GM19395 (cell line): Measurements from ENCODE around the gene ENO4.
A peak's percentile ranks its signal among the peaks of the same experiment; 100 is the strongest.

Source experiments
- ATAC-seq: cut with Tn5 transposase; IDR thresholded peaks from one replicate; pipeline ENCODE4 v1.9.1; 2021; ENCODE audit warnings: mild to moderate bottlenecking, moderate library complexity; ENCODE audit not compliant: unreplicated experiment

The ENO4 gene, protein sequence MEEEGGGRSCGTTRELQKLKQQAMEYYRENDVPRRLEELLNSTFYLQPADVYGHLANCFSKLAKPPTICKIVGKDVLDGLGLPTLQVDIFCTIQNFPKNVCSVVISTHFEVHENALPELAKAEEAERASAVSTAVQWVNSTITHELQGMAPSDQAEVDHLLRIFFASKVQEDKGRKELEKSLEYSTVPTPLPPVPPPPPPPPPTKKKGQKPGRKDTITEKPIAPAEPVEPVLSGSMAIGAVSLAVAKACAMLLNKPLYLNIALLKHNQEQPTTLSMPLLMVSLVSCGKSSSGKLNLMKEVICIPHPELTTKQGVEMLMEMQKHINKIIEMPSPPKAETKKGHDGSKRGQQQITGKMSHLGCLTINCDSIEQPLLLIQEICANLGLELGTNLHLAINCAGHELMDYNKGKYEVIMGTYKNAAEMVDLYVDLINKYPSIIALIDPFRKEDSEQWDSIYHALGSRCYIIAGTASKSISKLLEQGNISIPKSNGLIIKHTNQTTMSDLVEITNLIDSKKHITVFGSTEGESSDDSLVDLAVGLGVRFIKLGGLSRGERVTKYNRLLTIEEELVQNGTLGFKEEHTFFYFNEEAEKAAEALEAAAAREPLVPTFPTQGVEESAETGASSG

DNA sequence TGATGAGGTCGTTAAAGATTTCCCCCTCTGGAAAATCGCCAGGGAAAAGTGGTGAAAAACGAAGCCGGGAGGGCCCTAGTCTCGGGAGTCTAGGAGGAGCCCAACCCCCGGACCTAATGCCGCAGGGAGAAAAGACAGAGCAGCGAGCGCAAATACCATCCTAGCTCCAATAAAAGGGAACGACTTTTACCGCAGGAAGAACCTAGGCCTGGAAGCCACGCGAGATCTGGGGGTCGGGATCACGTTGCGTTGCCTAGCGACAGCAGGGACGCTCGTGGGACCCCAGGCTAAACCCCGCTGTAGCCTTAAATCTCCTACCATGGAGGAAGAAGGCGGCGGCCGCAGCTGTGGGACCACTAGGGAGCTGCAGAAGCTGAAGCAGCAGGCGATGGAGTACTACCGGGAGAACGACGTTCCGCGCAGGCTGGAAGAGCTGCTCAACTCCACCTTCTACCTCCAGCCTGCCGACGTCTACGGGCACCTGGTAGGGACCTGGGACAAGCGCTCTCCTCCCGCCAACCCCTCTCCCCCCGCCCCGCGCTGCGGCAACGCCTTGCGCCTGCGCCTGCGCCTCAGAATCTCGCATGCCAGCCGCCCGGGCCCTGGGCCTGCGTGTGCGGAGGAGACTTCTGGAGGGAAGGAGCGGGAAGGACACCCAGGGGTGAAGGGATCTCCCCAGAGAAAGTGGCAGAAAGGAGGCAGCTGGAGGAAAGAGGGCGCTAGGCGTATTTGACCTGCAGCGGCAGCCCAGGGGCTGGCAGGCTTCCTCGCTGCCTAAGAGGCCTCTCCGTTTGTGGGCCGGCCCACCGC, at the start of gene ENO4:
Gene ENO4 (plus strand): TSS at position 252 of the 810 bp plus-strand sequence. CDS start 68 bp downstream, at position 320.
- ATAC-seq, result peak; percentile 61

DNA sequence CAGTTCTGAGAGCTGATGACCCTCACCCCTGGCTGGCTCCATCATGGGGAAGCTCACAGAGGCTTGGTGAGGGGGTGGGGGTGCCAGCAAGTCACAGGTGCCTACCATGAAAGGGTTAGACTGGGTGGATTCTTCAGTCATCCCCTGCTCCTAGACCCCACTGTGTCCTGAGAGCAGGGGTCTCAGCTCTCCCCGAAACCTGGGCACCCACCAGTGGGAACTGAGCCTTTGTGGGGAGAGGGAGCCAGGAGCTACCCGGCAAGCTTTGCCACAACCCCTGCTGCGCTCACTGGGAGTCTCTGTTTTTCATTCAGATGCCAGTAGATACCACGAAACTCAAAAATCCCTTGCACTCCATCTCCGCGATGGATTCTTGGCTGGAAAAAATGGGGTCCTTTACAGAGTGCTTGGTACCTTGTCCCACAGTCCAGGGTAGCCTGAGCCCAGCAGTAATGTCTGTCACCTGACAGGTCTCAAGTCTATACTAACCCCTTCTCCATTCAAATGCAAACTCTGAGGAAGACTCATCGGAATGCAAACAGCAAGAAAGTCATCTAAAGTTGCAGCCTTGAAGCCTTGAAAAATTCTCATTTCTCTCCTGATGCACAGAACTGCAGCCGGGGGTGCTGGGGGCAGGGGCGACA, 48.9 kb upstream of the ENO4 start:
- no peak for ATAC-seq

DNA sequence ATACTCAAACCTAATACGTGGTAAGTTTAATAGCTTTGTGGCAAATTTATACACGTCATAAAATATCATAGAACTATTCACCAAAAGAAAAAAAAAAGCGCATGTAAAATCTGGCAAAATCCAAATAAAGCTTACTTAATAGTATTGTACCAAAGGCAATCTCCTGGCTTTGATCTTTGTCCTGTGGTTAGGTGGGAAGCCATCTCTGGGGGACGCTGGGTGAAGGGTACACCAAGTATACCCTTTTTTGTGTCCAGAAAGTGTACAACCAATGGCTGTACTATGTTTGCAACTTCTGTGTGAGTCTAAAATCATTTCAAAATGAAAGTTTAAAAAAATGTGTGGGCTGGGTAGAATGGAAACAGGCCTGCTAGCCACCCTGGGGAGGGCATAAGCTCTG, 47.6 kb upstream of the ENO4 start:
- ATAC-seq, result no peak

DNA sequence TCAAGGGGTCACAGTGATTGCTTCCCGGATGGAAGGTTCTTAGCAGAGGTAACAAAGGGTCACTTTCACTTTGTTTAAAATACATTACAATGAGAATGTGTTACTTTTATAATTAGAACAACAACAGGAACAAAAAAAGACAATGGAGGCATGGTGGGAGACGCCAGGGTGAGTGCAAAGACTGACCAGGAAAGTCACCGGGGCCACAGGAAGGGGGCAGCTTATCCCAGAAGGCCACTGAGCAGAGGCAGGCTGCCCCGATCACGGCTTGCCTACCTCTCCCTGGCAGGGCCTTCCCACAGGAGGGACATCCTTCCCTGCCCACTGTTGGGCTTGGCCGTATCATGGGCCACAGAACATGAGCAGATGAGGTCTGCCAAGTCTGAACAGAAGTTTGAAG, 46.8 kb upstream of the ENO4 start:
- no peak for ATAC-seq

DNA sequence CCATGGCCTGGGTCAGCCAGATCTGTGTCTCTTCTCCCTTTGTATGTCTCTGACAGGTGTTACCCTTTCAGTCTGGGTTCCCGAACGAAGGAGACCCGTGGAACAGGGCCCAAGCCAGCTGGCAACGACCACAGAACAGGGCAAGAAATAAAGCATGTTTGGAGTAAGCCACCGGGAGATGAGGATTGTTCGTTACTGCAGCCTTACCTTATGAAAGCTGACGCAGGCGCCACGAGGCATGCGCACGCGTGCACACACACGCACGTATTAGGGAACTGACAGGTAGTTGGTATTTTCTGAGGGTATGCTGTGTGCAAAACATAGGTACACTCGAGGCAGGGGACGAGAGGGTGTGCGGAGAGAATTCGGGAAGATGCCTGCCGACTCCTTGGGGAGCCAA, 46.4 kb upstream of the ENO4 start:
- ATAC-seq, result no peak

DNA sequence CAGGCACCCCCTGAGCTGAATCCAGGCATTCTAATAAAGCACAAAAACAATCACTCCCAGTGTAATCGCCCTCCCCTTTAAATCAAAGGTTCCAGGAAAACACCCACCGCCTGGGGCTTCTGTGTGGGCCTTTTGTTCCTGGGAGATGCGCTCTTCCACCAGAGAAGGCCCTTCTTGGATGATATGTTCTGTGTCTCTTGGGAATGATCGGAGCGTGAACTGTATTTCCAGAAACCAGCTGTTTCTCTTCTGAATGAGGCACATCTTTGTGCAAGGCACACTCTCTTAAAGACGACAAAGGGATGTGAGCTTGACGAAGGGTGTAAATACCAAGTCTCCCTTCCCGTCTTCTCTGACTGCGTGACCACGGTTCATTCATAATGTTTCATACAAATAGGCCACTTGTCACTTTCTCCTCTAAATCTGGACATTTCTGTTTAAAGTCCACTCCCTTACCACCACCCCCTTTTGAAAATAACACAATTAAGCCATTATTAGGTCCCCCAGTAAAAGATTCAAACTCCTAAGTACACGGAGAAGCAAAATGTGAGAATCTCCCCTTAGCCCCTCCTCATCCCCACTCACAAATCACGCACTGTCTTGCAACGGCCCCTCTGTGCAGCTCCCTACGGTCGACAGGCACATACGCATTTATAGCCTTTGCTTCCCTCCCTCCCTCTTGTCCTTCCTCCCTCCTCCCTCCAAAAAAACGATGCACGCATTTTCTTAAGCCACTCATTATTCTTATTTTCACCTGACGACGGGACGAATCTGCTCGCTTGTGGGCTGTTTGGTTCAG, 45.6 kb upstream of the ENO4 start:
- ATAC-seq, result no peak

DNA sequence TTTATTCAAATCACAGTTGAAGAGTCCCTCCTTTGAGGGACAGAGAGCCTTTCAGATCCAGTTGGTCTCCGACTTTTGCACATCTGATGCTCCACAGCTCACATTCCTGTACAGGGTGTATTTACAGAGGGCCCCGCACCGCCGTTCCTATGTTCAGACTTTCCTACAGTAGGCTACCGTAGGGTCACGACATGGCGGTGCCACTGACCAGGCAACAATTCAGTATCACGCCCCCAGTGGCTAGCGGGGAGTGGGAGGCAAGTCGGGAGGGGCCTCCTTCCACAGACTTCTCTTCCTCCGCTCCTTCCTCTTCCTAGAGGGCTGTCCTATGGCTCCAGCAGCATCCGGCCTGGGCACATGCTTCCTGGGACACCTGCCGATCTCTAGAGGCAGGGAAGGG, 40.6 kb upstream of the ENO4 start:
- ATAC-seq, result no peak

DNA sequence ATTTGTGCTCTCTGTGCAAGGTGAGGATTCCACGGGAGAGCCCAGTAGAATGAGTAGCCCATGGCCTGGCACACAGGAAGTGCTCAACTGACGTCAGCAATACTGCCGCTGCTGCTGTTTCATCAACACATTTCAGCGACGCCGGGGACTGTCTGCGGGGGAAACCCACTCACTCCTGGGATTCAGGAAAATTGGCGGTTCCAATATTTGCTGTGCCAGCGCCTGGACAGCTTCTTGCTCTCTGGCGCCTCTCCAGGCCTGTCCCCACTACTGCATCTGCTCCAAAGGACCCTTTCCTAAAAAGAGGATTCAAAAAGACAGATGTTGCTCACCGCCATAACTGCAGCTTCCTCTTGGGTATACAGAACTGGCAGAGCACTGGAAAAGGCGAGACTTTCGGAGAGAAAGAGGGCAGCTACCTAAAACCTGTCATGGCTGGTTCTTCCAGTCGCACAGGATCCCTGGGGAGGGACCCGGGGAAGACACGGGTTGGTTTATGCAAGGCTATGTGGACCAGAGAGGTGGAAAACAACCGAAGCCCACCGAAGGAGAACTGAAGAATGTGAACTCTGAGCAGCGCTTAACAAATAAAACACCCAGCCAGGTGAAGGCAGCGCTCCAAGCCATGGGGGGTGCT, 39.7 kb upstream of the ENO4 start:
- no peak for ATAC-seq

DNA sequence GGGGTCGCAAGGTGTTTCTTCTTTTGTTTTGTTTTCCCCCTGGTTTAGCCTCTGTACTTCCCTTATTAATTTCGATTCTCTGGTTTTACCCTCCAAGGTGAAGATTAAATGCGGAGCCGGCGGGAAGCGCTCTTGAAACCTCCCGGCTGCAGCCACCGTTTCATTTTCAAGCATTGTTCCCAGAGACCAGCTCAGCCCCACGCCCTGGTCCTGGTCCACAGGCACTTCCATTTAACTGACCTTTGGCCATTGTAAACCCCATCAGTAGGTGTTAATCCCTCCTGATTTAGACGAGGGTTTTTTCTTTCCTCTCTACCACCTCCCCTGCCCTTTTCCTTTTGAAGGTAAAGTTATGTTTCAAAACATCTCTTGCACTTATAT, 39.2 kb upstream of the ENO4 start:
- no peak for ATAC-seq

DNA sequence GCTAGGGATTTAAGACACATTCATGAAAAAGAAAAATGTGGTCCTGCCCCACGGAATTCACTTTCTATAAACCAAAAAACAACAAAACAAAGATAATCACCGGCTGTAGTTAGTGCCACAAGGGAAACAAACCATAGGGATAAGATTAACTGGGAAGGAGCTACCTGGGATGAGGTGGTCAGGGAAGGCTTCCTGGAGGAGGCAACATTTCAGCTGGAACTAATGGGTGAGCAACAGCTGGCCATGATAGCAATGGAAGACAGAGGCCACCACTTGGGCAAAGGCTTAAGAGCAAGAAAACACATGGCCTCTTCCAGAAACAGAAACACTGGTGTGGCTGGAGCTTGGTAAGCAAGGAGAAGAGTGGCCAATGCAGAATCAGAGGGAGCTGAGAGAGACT, 38.4 kb upstream of the ENO4 start:
- ATAC-seq, result no peak

DNA sequence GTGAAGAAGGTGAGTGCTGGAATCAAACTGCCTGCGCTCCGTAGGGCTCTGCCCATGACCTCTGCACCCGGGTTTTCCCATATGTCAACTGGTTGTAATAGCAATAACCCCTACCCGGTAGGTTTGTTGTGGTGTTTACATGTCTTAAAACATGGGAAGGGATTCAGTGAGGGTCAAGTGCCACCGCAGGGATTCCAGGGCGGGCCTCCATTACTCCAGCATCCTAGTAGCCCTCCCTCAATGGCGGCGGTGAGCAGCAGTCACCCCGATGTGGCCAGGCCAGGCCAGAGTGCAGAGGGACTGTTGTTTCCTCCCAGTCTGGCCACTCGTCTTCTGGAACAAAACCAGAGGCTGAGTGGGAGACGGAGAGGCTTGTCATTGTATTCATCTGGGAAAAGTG, 37.6 kb upstream of the ENO4 start:
- ATAC-seq, result no peak

DNA sequence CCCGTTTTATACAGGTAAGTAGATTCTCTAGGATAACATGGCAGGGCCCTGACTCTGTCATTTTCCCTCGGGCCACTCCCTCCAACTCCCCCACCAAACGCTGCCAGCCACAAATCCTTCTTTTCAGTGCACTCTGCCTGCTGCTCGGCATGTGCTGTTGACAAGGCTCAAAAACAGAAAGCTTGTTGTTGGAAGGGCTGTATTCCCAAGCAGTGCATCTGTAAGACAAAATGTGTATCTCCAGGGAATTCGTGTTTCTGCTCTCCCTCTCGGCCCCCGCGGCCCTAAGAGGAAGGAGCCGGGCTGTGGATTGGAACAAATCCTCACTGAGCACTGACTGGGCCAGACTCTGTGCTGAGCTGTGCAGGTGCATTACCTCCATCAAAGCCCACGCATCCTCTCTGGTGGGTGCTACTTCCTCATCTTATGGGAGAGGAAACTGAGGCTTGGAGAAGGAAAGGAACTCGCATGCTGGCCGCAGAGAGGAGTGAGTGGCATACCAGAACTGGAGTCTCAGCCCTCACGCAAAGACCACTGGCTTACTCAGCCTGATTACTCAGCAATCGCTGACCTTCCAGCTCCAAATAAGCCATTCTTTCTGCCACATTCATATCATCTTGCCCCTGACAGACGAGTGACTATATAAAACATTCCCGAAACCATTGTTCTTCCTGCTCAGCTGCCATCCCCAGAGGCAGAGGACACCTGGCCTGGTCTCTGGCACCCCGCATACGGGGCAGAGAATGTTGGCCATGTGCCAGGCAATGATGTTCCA, 33.5 kb upstream of the ENO4 start:
- ATAC-seq, result no peak

DNA sequence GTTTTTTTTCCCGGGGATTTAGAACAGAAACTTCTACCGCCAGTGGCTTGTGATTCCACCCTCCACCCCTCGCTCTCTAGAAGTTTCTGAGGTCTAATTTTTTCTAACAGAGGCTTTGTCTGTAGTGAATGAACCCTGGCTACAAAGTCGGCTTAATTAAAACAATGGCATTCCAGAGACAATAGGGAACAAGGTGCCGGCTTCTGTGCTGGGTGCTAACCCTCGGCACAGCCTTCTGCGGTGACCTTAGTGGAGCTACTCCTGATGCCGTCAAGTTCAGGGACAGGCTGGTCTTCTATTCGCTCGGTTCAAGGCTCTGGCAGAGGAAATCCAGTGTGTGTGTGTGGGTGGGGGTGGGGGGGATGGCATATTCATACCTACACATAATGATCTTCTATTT, 32.1 kb upstream of the ENO4 start:
- ATAC-seq, result no peak

DNA sequence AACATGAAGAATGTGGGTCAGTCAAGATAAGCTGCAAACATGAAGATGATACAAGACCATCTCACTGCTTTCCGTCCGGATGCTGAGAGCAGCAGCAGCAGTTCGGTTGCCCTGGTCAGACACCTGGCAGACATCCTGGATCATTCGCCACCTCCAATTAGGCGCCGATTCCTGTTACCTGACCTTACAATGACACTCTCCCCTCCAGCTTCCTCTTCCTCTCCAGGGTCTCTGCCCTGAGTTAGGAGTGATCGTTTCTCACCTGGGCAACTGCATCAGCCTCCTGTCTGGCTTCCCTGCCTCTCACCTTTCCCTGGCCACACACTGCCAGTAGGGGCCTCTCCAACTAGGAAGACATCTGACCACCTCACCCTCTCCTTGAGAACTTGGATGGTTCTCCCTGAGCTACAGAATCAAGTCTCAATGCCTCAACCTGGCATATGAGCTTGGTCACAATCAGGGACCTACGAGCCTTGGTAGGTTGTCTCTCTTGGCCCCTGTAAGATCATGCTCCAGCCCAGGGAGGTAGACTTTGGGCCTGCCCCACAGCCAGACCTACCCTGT, 31.4 kb upstream of the ENO4 start:
- ATAC-seq, result no peak

DNA sequence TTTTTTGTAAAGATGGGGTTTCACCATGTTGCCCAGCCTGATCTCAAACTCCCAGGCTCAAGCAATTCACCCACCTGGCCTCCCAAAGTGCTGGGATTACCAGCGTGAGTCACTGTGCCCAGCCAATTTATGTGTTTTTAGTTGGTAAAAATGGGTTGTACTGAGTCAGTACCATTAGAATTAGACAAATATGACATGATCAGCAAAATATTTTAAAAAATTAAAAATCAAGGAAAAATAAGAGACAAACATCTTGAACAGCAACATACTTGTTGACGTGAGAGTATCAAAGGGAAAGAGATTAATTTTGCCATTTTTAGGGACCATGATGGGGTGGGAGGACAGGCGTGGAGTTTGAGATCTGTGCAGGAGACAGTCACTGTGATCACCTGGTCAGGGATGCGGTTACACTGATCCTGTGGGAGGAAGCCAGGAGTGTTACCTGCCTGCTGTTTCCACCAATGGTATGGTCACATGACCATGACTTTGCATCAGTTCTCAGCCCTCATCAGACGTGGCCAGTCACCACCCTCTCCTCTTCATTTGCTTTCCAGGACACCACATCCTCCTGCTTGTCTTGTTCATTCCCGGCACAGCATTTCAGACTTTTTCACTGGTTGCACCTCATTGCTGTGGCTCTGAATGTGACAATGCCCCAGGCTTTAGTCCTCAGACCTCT, 29.2 kb upstream of the ENO4 start:
- ATAC-seq, result no peak

DNA sequence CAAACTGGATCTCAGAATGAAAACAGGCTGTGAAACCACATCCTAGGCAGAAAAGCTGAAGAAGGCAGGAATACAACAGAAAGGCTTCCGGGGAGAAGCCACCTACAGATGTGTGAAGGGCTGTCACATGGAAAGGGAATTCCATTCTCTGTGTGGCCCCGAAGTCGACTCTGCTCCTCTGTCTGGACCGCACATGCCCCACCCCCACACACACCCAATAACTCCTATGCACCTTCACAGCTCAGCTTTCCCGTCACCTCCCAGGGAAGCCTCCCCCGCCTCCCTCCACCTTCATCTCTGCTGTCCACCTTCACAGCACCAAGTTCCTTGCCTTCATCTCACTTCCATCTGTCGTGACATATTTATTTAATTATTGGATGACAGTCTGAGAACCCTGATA, 23.4 kb upstream of the ENO4 start:
- ATAC-seq, result no peak

DNA sequence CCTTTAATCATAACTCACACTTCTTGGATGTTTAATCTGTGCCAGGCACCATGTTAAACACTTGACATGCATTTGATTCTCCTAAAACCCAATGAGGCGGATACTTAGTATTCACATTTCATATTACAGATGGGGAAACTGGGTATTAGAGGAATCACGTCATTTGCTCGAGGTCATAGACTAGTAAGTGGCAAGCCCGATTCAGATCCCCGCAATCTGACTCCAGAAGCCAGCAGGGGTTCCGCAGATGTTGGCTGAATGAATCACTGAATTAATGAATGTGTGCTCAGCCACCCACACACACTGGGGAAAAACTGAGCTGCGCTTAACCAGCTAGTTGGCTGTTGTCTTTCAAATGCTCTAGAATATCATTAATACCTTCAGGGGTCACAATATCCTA, 22.5 kb upstream of the ENO4 start:
- ATAC-seq, result no peak

DNA sequence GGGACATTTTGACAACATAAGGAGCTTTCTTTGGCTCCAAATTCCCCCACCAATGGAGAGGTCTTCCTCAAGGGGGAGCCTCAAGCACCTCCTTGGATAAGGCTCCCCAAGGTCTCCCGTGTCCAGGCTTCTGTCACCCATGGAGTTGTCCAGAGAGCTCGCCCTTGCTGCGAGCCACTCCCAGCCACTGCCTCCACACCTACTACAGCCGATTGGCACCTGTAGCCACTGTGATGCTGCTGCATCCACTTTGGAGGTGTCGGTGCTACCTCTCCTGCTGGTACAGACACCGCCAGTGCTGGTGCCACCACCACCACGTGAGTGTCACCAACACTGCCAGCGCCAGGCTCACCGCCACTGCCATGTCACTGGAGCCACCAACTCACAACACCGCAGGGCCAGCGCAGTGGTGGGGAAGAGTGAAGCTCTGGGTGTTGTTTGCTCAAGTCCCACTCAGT, 22.1 kb upstream of the ENO4 start:
- ATAC-seq, result no peak
